LNCaP clone FGC (cell line): Measurements from ENCODE around the gene DOCK2.

Source experiments
- DNase-seq: peaks from one replicate; pipeline ENCODE4 v3.0.0-alpha.2; 2011; ENCODE audit warnings: low read depth
- H3K4me3 ChIP-seq: 2 replicates; pipeline ENCODE4 v1.5.1; 2011; ENCODE audit warnings: mild to moderate bottlenecking, low read depth, low read length, control low read depth
- CTCF ChIP-seq: IDR thresholded peaks from 2 replicates; pipeline ENCODE4 v1.5.1; 2012; ENCODE audit warnings: mild to moderate bottlenecking; ENCODE audit not compliant: control insufficient read depth, insufficient read depth; ENCODE audit errors: extremely low read depth

DOCK2 gene

GRCh38 chr5:170077526-170077925, 440.5 kb downstream of the DOCK2 start:
- DNase-seq: no peak
- TF ChIP-seq CTCF: no peak
- H3K4me3 ChIP-seq: no peak overlapping the region

- DNase-seq: no peak
- no peak overlapping the region for H3K4me3 ChIP-seq
- TF ChIP-seq CTCF: no peak
Observed at GRCh38 chr5:170078458-170078857, 441.4 kb downstream of the DOCK2 start.

- no peak for TF ChIP-seq CTCF
- H3K4me3 ChIP-seq: no peak overlapping the region
- no peak for DNase-seq
Observed at GRCh38 chr5:170078931-170079330, 441.9 kb downstream of the DOCK2 start.

- TF ChIP-seq CTCF: no peak
- no peak for DNase-seq
- no peak overlapping the region for H3K4me3 ChIP-seq
Observed at GRCh38 chr5:170080217-170080616, 443.1 kb downstream of the DOCK2 start.

- no peak for TF ChIP-seq CTCF
- no peak for DNase-seq
- no peak overlapping the region for H3K4me3 ChIP-seq
Observed at GRCh38 chr5:170080786-170081445, 443.8 kb downstream of the DOCK2 start.

- no peak for TF ChIP-seq CTCF
Observed at GRCh38 chr5:170081616-170082015, 444.5 kb downstream of the DOCK2 start.

GRCh38 chr5:170082701-170083100, 445.6 kb downstream of the DOCK2 start:
- TF ChIP-seq CTCF: no peak
- DNase-seq: no peak
- H3K4me3 ChIP-seq: no peak overlapping the region

More at GRCh38 chr5:170081616-170082015, 444.5 kb downstream of the DOCK2 start:
- H3K4me3 ChIP-seq: no peak overlapping the region
- DNase-seq: no peak
